ENCODE measurements around the gene DCLRE1A.

Gene DCLRE1A

GRCh38 chr10:113875212-113875611, 21.3 kb upstream of the DCLRE1A start:
- TF ChIP-seq CTCF (conservative IDR thresholded peaks at IDR 0.05; ENCODE audit: control insufficient read depth, insufficient read depth, low read depth, low read length): no peak
- no peak for DNase-seq (ENCODE audit: low read depth)
- H3K4me3 ChIP-seq (ENCODE audit: control insufficient read depth, low read depth, low read length): no peak overlapping the region

GRCh38 chr10:113872139-113873030, 18.5 kb upstream of the DCLRE1A start:
- H3K4me3 ChIP-seq (ENCODE audit: control insufficient read depth, low read depth, low read length): no peak overlapping the region
- no peak for TF ChIP-seq CTCF (conservative IDR thresholded peaks at IDR 0.05; ENCODE audit: control insufficient read depth, insufficient read depth, low read depth, low read length)
- no peak for DNase-seq (ENCODE audit: low read depth)

GRCh38 chr10:113869789-113870188, 15.9 kb upstream of the DCLRE1A start:
- no peak overlapping the region for H3K4me3 ChIP-seq (ENCODE audit: control insufficient read depth, low read depth, low read length)
- no peak for DNase-seq (ENCODE audit: low read depth)
- TF ChIP-seq CTCF (conservative IDR thresholded peaks at IDR 0.05; ENCODE audit: control insufficient read depth, insufficient read depth, low read depth, low read length): no peak

- DNase-seq (ENCODE audit: low read depth): no peak
- TF ChIP-seq CTCF (conservative IDR thresholded peaks at IDR 0.05; ENCODE audit: control insufficient read depth, insufficient read depth, low read depth, low read length): no peak
- H3K4me3 ChIP-seq (ENCODE audit: control insufficient read depth, low read depth, low read length): no peak overlapping the region
These were observed 14.0 kb upstream of the DCLRE1A start for GRCh38 chr10:113867904-113868303.

GRCh38 chr10:113866551-113867394, 12.9 kb upstream of the DCLRE1A start:
- no peak overlapping the region for H3K4me3 ChIP-seq (ENCODE audit: control insufficient read depth, low read depth, low read length)
- no peak for TF ChIP-seq CTCF (conservative IDR thresholded peaks at IDR 0.05; ENCODE audit: control insufficient read depth, insufficient read depth, low read depth, low read length)
- DNase-seq (ENCODE audit: low read depth): no peak

GRCh38 chr10:113865901-113866300, 12.0 kb upstream of the DCLRE1A start:
- no peak for TF ChIP-seq CTCF (conservative IDR thresholded peaks at IDR 0.05; ENCODE audit: control insufficient read depth, insufficient read depth, low read depth, low read length)
- no peak overlapping the region for H3K4me3 ChIP-seq (ENCODE audit: control insufficient read depth, low read depth, low read length)
- no peak for DNase-seq (ENCODE audit: low read depth)
